GM19452 (cell line): ENCODE results near the gene CSNK1G1.
"Not testable (repeated sequence)": the region's sequence is repeated elsewhere in the genome, so short reads cannot be mapped to it uniquely, and the experiment has no call there.

ENCODE experiments used
- ATAC-seq: cut with Tn5 transposase; IDR thresholded peaks from one replicate; pipeline ENCODE4 v1.9.1; 2021; ENCODE audit not compliant: unreplicated experiment

The CSNK1G1 gene

GRCh38 chr15:64351265-64351664 lies 4.7 kb downstream of the CSNK1G1 start:
- ATAC-seq = no peak

GRCh38 chr15:64349375-64349774 lies 6.6 kb downstream of the CSNK1G1 start:
- no peak for ATAC-seq

- no peak for ATAC-seq
Measured at GRCh38 chr15:64348455-64348854, 7.5 kb downstream of the CSNK1G1 start.

GRCh38 chr15:64346242-64346641 lies 9.7 kb downstream of the CSNK1G1 start:
- not testable (repeated sequence) for ATAC-seq

GRCh38 chr15:64344651-64345294 lies 11.2 kb downstream of the CSNK1G1 start:
- no peak for ATAC-seq

GRCh38 chr15:64343841-64344240 lies 12.1 kb downstream of the CSNK1G1 start:
- no peak for ATAC-seq

GRCh38 chr15:64343222-64343621 lies 12.8 kb downstream of the CSNK1G1 start:
- no peak for ATAC-seq

- no peak for ATAC-seq
Measured at GRCh38 chr15:64341961-64342360, 14.0 kb downstream of the CSNK1G1 start.

GRCh38 chr15:64340355-64340754 lies 15.6 kb downstream of the CSNK1G1 start:
- no peak for ATAC-seq

- no peak for ATAC-seq
Measured at GRCh38 chr15:64337761-64338160, 18.2 kb downstream of the CSNK1G1 start.

GRCh38 chr15:64333986-64334929 lies 21.7 kb downstream of the CSNK1G1 start:
- no peak for ATAC-seq

GRCh38 chr15:64333516-64333915 lies 22.5 kb downstream of the CSNK1G1 start:
- ATAC-seq = no peak

- ATAC-seq = not testable (repeated sequence)
Measured at GRCh38 chr15:64331668-64332067, 24.3 kb downstream of the CSNK1G1 start.

GRCh38 chr15:64326975-64327374 lies 29.0 kb downstream of the CSNK1G1 start:
- ATAC-seq = not testable (repeated sequence)

GRCh38 chr15:64326458-64326857 lies 29.5 kb downstream of the CSNK1G1 start:
- not testable (repeated sequence) for ATAC-seq

- ATAC-seq = no peak
Measured at GRCh38 chr15:64324165-64324877, 31.7 kb downstream of the CSNK1G1 start.

- ATAC-seq = no peak
Measured at GRCh38 chr15:64315216-64315615, 40.8 kb downstream of the CSNK1G1 start.

- ATAC-seq = no peak
Measured at GRCh38 chr15:64314456-64314855, 41.5 kb downstream of the CSNK1G1 start.

GRCh38 chr15:64311566-64311965 lies 44.4 kb downstream of the CSNK1G1 start:
- ATAC-seq = no peak

- ATAC-seq = no peak
Measured at GRCh38 chr15:64310036-64310435, 45.9 kb downstream of the CSNK1G1 start.

- ATAC-seq = no peak
Measured at GRCh38 chr15:64305261-64305660, 50.7 kb downstream of the CSNK1G1 start.
